Stimulated activated CD4-positive, alpha-beta T cell treated with anti-CD3 and anti-CD28 coated beads, Interleukin-1b, Interleukin-23, amount 100 ng/mL, for 1 hour (primary cell): ENCODE measurements around the gene PDS5B.
"Not testable (repeated sequence)": the region's sequence is repeated elsewhere in the genome, so short reads cannot be mapped to it uniquely, and the experiment has no call there.

ENCODE experiments used
- DNase-seq, 2 donors: peaks; one replicate each; pipeline ENCODE4 v3.0.0-alpha.2; 2020; ENCODE audit warnings: low read depth in 2 of 2

Gene PDS5B

GRCh38 chr13:32586080-32586900, at the start of gene PDS5B:
Gene PDS5B (plus strand): TSS chr13:32586452. CDS start chr13:32648773, 62,321 bp downstream.
- DNase-seq, result peak; percentile 89 to 90

GRCh38 chr13:32537580-32538142, 48.6 kb upstream of the PDS5B start:
- no peak for DNase-seq

- DNase-seq, result no peak
Observed at GRCh38 chr13:32538143-32538620, 48.1 kb upstream of the PDS5B start.

- DNase-seq, result peak; percentile 61 to 62
Observed at GRCh38 chr13:32538621-32539246, 47.5 kb upstream of the PDS5B start, which contains the start of gene N4BP2L2. Gene N4BP2L2 (minus strand): TSS chr13:32538795. CDS start chr13:32537027, 1,768 bp downstream.

GRCh38 chr13:32542221-32542620, 44.0 kb upstream of the PDS5B start:
- no peak for DNase-seq

- no peak for DNase-seq
Observed at GRCh38 chr13:32545083-32545482, 41.2 kb upstream of the PDS5B start.

- no peak for DNase-seq
Observed at GRCh38 chr13:32548837-32549236, 37.4 kb upstream of the PDS5B start.

- no peak for DNase-seq
Observed at GRCh38 chr13:32549788-32550187, 36.5 kb upstream of the PDS5B start.

- DNase-seq, result no peak
Observed at GRCh38 chr13:32553720-32554119, 32.5 kb upstream of the PDS5B start.

GRCh38 chr13:32555613-32556012, 30.6 kb upstream of the PDS5B start:
- DNase-seq, result no peak

GRCh38 chr13:32560842-32561241, 25.4 kb upstream of the PDS5B start:
- DNase-seq, result not testable (repeated sequence)

- DNase-seq, result not testable (repeated sequence)
Observed at GRCh38 chr13:32575687-32576086, 10.6 kb upstream of the PDS5B start.

- no peak for DNase-seq
Observed at GRCh38 chr13:32577032-32577431, 9.2 kb upstream of the PDS5B start.

- no peak for DNase-seq
Observed at GRCh38 chr13:32581177-32581786, 5.0 kb upstream of the PDS5B start.

GRCh38 chr13:32582281-32582680, 4.0 kb upstream of the PDS5B start:
- DNase-seq, result no peak

- DNase-seq, result no peak
Observed at GRCh38 chr13:32582991-32583390, 3.3 kb upstream of the PDS5B start.

GRCh38 chr13:32585550-32586079, 637 bp upstream of the PDS5B start:
- DNase-seq, result no peak

GRCh38 chr13:32587011-32587810, 959 bp downstream of the PDS5B start:
- peak in 1 of 2 donors; percentile 21 for DNase-seq

GRCh38 chr13:32587811-32588170, 1.5 kb downstream of the PDS5B start:
- DNase-seq, result no peak

GRCh38 chr13:32588736-32589135, 2.5 kb downstream of the PDS5B start:
- no peak for DNase-seq

- DNase-seq, result no peak
Observed at GRCh38 chr13:32589471-32589870, 3.2 kb downstream of the PDS5B start.
